Liver (tissue), 3 donors: Measurements from ENCODE around the gene IL17A.

Experiments used
- EGR1 ChIP-seq, 2 donors: IDR thresholded peaks; 2 replicates each; pipeline ENCODE4 v1.6.1; 2016 to 2018; ENCODE audit warnings: antibody characterized with exemption in 2 of 2, low read depth in 2 of 2
- GABPA ChIP-seq, 2 donors: IDR thresholded peaks in 1 of 2; conservative IDR thresholded peaks in 1 of 2; 2 replicates each; pipeline ENCODE4 v1.6.1; 2016; ENCODE audit warnings: antibody characterized with exemption in 2 of 2, mild to moderate bottlenecking in 1 of 2, moderate library complexity in 1 of 2
- HNF4A ChIP-seq, 2 donors: conservative IDR thresholded peaks; 2 replicates each; pipeline ENCODE4 v1.6.1; 2016; ENCODE audit warnings: antibody characterized with exemption in 2 of 2, mild to moderate bottlenecking in 2 of 2
- JUND ChIP-seq, 2 donors: IDR thresholded peaks; 2 replicates each; pipeline ENCODE4 v1.6.1; 2016; ENCODE audit warnings: antibody characterized with exemption in 2 of 2
- RAD21 ChIP-seq, 2 donors: IDR thresholded peaks; 2 replicates each; pipeline ENCODE4 v1.6.1; 2016; ENCODE audit warnings: antibody characterized with exemption in 2 of 2, mild to moderate bottlenecking in 2 of 2
- SP1 ChIP-seq: IDR thresholded peaks from 2 replicates; pipeline ENCODE4 v1.6.1; 2018; ENCODE audit warnings: antibody characterized with exemption, mild to moderate bottlenecking
- TAF1 ChIP-seq: conservative IDR thresholded peaks from 2 replicates; pipeline ENCODE4 v1.6.1; 2016; ENCODE audit warnings: antibody characterized with exemption, mild to moderate bottlenecking
- TF ChIP-seq, protein P1 (sequence below): IDR thresholded peaks from 2 replicates; pipeline ENCODE4 v1.6.1; 2016; ENCODE audit warnings: antibody characterized with exemption
- TF ChIP-seq, protein P2 (sequence below): fragments of 150-350 bp; IDR thresholded peaks from 2 replicates; pipeline ENCODE4 v1.5.1; 2017; ENCODE audit warnings: improper control_type of control experiment, low read depth, low read length; ENCODE audit not compliant: missing input control
- TF ChIP-seq, protein P3 (sequence below): IDR thresholded peaks from 2 replicates; pipeline ENCODE4 v1.6.1; 2016; ENCODE audit warnings: antibody characterized with exemption
- TF ChIP-seq, protein P4 (sequence below): IDR thresholded peaks from 2 replicates; pipeline ENCODE4 v1.6.1; 2016; ENCODE audit warnings: antibody characterized with exemption, mild to moderate bottlenecking
- TF ChIP-seq, protein P5 (sequence below): IDR thresholded peaks from 2 replicates; pipeline ENCODE4 v1.6.1; 2016; ENCODE audit warnings: antibody characterized with exemption
- donor health status: healthy.
- donor health status: healthy.

DNA sequence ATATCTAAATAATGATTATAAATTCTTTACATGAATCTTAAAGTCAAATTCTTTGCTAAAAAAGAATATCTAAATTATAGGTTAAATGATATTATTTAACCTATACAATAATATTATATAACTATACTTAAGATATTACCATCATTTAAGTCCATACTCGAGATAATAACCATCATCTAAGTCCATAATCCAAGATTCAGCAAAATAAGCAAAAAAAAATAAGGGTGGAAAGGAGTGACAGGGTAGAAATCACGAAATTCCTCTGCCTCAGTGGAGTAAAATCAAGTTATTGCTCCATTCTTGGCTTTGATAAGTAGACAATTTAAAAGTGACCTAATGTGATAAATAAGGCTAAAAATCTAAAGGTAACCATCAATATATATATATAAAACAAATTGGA, 9.7 kb downstream of the IL17A start:
- TF ChIP-seq, protein P1, sequence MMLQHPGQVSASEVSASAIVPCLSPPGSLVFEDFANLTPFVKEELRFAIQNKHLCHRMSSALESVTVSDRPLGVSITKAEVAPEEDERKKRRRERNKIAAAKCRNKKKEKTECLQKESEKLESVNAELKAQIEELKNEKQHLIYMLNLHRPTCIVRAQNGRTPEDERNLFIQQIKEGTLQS = no peak
- TF ChIP-seq RAD21 (IDR thresholded peaks at IDR 0.05) = no peak
- TF ChIP-seq, protein P2, sequence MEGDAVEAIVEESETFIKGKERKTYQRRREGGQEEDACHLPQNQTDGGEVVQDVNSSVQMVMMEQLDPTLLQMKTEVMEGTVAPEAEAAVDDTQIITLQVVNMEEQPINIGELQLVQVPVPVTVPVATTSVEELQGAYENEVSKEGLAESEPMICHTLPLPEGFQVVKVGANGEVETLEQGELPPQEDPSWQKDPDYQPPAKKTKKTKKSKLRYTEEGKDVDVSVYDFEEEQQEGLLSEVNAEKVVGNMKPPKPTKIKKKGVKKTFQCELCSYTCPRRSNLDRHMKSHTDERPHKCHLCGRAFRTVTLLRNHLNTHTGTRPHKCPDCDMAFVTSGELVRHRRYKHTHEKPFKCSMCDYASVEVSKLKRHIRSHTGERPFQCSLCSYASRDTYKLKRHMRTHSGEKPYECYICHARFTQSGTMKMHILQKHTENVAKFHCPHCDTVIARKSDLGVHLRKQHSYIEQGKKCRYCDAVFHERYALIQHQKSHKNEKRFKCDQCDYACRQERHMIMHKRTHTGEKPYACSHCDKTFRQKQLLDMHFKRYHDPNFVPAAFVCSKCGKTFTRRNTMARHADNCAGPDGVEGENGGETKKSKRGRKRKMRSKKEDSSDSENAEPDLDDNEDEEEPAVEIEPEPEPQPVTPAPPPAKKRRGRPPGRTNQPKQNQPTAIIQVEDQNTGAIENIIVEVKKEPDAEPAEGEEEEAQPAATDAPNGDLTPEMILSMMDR = no peak
- TF ChIP-seq, protein P3, sequence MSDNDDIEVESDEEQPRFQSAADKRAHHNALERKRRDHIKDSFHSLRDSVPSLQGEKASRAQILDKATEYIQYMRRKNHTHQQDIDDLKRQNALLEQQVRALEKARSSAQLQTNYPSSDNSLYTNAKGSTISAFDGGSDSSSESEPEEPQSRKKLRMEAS = no peak
- no peak for TF ChIP-seq JUND (IDR thresholded peaks at IDR 0.05)
- TF ChIP-seq, protein P4, sequence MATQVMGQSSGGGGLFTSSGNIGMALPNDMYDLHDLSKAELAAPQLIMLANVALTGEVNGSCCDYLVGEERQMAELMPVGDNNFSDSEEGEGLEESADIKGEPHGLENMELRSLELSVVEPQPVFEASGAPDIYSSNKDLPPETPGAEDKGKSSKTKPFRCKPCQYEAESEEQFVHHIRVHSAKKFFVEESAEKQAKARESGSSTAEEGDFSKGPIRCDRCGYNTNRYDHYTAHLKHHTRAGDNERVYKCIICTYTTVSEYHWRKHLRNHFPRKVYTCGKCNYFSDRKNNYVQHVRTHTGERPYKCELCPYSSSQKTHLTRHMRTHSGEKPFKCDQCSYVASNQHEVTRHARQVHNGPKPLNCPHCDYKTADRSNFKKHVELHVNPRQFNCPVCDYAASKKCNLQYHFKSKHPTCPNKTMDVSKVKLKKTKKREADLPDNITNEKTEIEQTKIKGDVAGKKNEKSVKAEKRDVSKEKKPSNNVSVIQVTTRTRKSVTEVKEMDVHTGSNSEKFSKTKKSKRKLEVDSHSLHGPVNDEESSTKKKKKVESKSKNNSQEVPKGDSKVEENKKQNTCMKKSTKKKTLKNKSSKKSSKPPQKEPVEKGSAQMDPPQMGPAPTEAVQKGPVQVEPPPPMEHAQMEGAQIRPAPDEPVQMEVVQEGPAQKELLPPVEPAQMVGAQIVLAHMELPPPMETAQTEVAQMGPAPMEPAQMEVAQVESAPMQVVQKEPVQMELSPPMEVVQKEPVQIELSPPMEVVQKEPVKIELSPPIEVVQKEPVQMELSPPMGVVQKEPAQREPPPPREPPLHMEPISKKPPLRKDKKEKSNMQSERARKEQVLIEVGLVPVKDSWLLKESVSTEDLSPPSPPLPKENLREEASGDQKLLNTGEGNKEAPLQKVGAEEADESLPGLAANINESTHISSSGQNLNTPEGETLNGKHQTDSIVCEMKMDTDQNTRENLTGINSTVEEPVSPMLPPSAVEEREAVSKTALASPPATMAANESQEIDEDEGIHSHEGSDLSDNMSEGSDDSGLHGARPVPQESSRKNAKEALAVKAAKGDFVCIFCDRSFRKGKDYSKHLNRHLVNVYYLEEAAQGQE = no peak
- TF ChIP-seq TAF1 = no peak
- no peak for TF ChIP-seq SP1
- TF ChIP-seq, protein P5, sequence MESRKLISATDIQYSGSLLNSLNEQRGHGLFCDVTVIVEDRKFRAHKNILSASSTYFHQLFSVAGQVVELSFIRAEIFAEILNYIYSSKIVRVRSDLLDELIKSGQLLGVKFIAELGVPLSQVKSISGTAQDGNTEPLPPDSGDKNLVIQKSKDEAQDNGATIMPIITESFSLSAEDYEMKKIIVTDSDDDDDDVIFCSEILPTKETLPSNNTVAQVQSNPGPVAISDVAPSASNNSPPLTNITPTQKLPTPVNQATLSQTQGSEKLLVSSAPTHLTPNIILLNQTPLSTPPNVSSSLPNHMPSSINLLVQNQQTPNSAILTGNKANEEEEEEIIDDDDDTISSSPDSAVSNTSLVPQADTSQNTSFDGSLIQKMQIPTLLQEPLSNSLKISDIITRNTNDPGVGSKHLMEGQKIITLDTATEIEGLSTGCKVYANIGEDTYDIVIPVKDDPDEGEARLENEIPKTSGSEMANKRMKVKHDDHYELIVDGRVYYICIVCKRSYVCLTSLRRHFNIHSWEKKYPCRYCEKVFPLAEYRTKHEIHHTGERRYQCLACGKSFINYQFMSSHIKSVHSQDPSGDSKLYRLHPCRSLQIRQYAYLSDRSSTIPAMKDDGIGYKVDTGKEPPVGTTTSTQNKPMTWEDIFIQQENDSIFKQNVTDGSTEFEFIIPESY = no peak
- TF ChIP-seq GABPA (IDR thresholded peaks at IDR 0.05 in 1 of 2, conservative IDR thresholded peaks at IDR 0.05 in 1 of 2) = no peak
- no peak for TF ChIP-seq HNF4A (conservative IDR thresholded peaks at IDR 0.05)
- TF ChIP-seq EGR1 (IDR thresholded peaks at IDR 0.05; ENCODE audit: low read depth in 2 of 2) = no peak
